GM12891 (cell line): Measurements from ENCODE around the gene AP5Z1.

Experiments
- DNase-seq: peaks from one replicate; pipeline ENCODE4 v3.0.0; 2011; ENCODE audit warnings: low spot score; ENCODE audit not compliant: insufficient read length
- FAIRE-seq: peaks from 2 replicates; lab custom pipeline; 2011; peaks lifted over from hg19 to GRCh38; lab: Jason Lieb, UNC
- PAX5 ChIP-seq: IDR thresholded peaks from 2 replicates; pipeline ENCODE4 v1.6.1; 2011; ENCODE audit warnings: low read length, moderate library complexity, mild to moderate bottlenecking; ENCODE audit not compliant: insufficient read depth, severe bottlenecking
- POLR2A ChIP-seq: IDR thresholded peaks from 2 replicates; pipeline ENCODE4 v1.6.1; 2011; ENCODE audit warnings: low read depth, low read length, control low read depth
- POLR2AphosphoS5 ChIP-seq: IDR thresholded peaks from 2 replicates; pipeline ENCODE4 v1.6.1; 2011; ENCODE audit warnings: low read depth, low read length, control low read depth
- POU2F2 ChIP-seq: IDR thresholded peaks from 2 replicates; pipeline ENCODE4 v1.6.1; 2011; ENCODE audit warnings: low read depth, mild to moderate bottlenecking, control low read depth, low read length, moderate library complexity
- SPI1 ChIP-seq: IDR thresholded peaks from 2 replicates; pipeline ENCODE4 v1.6.1; 2011; ENCODE audit warnings: low read depth, low read length, control low read depth
- TAF1 ChIP-seq: IDR thresholded peaks from 2 replicates; pipeline ENCODE4 v1.6.1; 2011; ENCODE audit warnings: low read depth, low read length, control low read depth

The AP5Z1 gene

DNA sequence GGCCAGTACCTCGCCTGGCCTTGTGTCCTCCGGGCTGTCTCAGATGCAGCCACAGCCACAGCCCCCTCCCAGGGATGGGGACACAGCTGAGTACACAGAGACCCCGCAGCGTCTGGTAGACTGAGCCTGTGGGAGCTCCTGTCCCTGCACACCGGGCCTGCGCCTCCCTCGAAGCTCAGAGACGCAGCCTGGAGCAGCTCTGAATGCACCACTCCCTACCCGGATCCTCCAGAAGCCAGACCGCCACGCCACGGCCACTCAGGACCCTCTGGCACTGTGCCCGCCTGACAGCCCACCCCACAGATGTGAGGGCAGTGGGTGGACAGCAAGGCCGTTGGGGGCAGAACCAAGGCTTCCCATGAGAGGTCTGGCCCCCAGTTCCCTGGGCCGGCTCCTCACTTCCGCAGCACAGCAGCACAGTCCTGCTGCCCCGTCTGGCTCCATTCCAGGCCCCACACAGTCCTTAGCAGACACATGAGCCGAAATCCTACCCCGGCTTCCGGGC lies 45.6 kb downstream of the AP5Z1 start:
- FAIRE-seq (no peak), DNase-seq (no peak)
- TF ChIP-seq SPI1 = no peak
- no peak for TF ChIP-seq TAF1
- TF ChIP-seq POLR2AphosphoS5 = no peak
- no peak for TF ChIP-seq POU2F2
- TF ChIP-seq POLR2A = no peak
- TF ChIP-seq PAX5 = no peak

- DNase-seq (no peak), FAIRE-seq (no peak)
- TF ChIP-seq PAX5 (no peak), POU2F2 (no peak), POLR2A (no peak), TAF1 (no peak), SPI1 (no peak), POLR2AphosphoS5 (no peak)
Measured at GRCh38 chr7:4822677-4823076, 47.3 kb downstream of the AP5Z1 start.

GRCh38 chr7:4823441-4824119 lies 48.2 kb downstream of the AP5Z1 start:
- DNase-seq (no peak), FAIRE-seq (no peak)
- TF ChIP-seq PAX5 (no peak), POLR2AphosphoS5 (no peak), POU2F2 (no peak), SPI1 (no peak), TAF1 (no peak), POLR2A (no peak)

DNA sequence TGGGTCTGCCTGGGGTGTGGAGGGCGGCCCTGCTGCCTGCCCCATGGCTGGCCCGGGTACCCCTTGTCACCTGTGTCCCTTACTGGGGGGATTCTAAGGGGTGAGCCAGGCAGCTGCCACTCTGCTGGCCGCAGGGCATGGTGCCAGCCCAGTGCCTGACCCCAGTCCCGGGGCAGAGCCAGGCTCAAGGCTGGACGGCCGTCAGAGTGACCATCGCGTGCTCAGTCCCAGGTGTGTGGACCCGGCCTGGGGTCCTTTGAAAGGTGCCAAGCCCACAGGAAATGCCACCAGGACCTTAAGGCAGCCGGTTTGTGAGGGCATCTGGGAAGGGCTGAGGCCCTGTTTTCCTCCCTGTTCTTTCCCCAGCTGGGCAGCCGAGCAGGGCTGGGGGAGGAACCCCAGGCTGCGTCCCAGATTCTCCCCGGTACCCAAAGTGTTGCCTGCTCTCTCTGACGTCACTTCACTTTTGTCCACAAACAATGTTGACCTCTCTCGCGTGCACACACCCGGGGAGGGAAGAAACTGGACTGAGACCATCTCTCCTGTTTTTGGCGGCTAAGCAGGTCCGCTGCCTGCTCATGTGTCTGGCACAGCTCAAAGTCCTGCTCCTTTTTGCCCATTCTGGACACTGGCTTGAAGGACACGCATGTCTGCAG lies 48.8 kb downstream of the AP5Z1 start:
- FAIRE-seq (no peak), DNase-seq (no peak)
- no peak for TF ChIP-seq TAF1
- TF ChIP-seq POLR2AphosphoS5 = no peak
- TF ChIP-seq SPI1 = no peak
- no peak for TF ChIP-seq PAX5
- no peak for TF ChIP-seq POLR2A
- no peak for TF ChIP-seq POU2F2

GRCh38 chr7:4825081-4825480 lies 49.7 kb downstream of the AP5Z1 start:
- TF ChIP-seq TAF1 (no peak), POU2F2 (no peak), POLR2A (no peak), SPI1 (no peak), PAX5 (no peak), POLR2AphosphoS5 (no peak)
- FAIRE-seq = no peak
- DNase-seq = no peak

GRCh38 chr7:4828720-4829383 lies 53.4 kb downstream of the AP5Z1 start:
- FAIRE-seq = no peak
- no peak for DNase-seq
- TF ChIP-seq TAF1 (no peak), POU2F2 (no peak), POLR2AphosphoS5 (no peak), PAX5 (no peak), POLR2A (no peak), SPI1 (no peak)

GRCh38 chr7:4830176-4830575 lies 54.8 kb downstream of the AP5Z1 start:
- FAIRE-seq (peak; percentile 95), DNase-seq (peak; percentile 71)
- no peak for TF ChIP-seq PAX5
- TF ChIP-seq SPI1 = no peak
- no peak for TF ChIP-seq POU2F2
- no peak for TF ChIP-seq POLR2A
- TF ChIP-seq TAF1 = no peak
- no peak for TF ChIP-seq POLR2AphosphoS5

- DNase-seq (no peak), FAIRE-seq (no peak)
- TF ChIP-seq POLR2A (no peak), SPI1 (no peak), POLR2AphosphoS5 (no peak), PAX5 (no peak), TAF1 (no peak), POU2F2 (no peak)
Measured at GRCh38 chr7:4831723-4832495, 56.5 kb downstream of the AP5Z1 start.
